Right forelimb (tissue), 1 donor: ENCODE measurements around the gene RFX1.

Source experiments
- DNase-seq: peaks from one replicate; pipeline ENCODE4 v3.0.0-alpha.2; 2018

RFX1 gene

DNA sequence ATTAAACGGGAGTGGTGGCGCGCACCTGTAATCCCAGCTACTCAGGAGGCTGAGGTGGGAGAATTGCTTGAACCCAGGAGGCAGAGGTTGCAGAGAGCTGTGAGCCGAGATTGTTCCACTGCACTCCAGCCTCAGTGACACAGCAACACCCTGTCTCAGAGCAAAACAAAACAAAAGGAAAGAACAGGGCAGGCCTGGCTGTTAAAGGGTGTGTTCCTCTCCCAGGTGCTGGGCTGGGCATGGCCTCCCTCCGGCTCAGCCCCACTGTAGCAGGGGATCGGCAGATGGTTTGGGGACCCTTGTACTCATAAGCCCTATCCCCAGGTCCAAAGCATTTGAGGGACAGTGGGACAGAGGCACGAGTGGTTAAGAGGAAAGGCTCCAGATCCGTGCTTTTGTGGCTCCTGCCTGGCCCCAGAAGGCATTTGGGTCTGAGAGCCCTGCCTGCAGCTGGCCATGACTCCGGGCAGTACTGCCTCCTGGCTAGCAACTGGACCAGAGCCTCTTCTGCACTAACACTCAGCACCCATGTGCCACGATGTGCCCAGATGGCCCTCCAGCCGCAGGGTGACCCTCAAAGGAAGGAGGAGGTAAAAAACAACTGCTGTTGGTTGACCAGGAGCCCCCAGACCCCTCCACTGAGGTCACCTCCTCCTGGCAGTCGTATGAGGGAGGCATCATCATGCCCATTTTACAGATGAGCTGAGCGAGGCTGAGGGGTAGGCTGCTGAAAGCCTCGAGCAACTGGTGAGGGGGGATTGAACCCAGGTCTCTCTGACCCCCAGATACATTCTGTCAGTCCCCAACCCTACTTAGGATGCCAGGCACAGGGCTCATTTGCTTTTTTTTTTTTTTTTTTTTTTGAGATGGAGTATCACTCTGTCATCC, 10.0 kb downstream of the RFX1 start:
- no peak for DNase-seq

DNA sequence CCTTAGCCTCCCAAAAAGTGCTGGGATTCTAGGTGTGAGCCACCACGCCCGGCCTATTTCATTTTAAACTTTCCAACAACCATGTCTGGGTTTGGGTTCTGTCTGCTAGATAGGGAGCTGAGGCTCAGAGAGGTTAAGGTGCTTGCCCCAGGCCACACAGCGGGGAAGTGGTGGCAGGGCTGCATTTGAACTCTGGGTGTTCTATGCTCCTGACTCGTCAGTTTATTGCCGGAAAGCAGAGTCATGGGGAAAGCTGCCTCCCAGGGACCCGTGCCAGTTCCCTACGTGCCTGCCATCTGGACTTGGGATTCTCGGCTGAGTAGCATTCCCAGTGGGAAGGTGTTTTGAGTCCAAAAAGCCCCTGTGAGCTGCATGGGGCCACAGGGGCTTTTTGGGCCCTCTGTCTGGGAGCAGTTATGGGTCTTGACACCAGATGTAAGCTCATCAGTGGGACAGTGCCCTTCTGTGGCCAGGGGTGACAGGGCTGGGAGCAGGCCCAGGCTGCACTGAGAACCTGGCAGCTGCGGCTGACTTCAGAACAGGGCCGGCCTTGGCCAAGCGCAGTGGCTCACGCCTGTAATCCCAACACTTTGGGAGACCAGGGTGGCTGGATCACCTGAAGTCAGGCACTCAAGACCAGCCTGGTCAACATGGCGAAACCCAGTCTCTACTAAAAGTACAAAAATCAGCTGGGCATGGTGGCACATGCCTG, 10.9 kb downstream of the RFX1 start:
- no peak for DNase-seq

DNA sequence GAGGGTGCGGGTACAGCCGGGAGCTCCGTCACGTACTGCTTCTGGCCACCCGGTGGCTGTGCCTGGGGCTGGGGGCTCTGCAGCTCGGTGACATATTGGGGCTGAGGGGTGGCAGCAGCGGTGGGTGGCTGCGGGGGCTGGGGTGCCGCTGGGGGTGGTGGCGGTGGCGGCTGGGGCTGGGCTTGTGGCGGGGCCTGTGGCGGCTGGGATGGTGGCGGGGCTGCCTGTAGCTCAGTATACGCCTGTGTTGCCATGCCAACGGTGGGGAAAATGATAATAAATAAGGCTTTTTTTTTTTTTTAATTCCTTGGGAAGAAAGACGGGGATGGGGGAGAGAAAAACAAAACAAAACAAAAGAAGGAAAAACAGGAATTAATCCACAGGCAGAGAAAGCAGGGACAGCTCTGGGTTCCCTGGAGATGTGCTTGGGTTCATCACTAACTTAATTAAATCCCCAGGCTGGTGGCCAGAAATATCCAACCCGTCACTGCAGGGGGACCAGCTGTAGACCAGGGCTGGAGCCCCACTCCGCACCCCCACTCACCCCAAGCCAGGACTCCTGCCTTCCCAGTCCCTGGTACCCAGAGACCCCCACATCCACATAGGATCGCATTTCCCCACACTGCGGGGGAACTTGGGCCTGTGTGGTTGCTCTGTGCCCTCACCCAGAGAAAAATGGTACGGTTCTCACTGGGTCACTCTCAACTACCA, 12.4 kb downstream of the RFX1 start:
- DNase-seq = no peak

DNA sequence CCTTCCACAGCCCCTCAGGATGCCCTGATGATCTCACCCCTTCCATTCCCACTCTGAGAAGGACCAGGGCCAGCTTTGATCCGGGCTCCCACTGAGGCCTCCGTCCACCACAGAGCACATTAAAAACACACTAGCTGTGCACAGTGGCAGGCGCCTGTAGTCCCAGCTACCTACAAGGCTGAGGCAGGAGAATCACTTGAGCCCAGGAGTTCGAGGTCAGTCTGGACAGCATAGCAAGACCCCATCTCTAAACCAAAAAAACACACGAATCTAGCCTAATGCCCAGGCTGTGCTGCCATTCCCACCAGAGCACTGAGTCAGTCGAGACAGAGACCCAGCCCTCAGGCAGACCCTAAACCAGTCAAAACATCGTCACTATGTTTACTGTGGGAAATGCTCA, 14.1 kb downstream of the RFX1 start:
- no peak for DNase-seq

DNA sequence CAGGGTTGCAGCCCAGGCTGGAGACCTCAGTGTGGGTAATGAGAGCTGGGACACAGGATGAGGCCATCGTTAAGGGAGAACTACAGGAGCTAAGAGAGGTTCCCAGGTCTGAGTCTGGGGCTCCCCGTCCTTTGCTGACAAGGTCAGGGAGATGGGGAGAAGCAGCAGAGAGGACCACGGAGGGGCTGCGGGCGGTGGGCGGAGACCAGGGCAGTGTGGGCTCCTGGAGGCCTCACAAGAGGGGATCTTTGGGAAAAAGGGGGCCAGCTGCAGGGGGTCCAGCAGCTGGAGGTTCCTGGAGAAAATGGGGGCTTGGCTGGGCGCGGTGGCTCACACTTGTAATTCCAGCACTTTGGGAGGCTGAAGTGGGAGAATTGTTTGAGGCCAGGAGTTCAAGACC, 16.0 kb downstream of the RFX1 start:
- no peak for DNase-seq

DNA sequence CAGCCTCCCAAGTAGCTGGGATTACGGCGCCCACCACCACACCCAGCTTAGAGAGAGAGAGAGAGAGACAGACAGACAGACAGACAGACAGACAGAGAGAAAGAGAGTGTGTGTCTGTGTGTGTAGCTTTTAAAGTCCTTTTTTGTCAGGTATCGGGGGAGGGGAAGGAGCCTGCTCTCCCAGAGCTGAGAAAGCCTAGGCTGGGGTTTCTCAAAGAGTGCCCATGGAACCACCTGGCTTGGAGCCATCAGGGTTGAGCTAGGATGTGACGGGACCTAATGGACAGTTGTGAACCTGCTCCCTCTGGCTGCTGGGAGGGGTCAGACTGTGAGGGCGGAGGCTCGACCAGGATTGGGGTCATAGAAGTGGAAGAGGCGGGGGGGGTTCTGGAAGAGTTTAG, 16.6 kb downstream of the RFX1 start:
- DNase-seq = no peak

DNA sequence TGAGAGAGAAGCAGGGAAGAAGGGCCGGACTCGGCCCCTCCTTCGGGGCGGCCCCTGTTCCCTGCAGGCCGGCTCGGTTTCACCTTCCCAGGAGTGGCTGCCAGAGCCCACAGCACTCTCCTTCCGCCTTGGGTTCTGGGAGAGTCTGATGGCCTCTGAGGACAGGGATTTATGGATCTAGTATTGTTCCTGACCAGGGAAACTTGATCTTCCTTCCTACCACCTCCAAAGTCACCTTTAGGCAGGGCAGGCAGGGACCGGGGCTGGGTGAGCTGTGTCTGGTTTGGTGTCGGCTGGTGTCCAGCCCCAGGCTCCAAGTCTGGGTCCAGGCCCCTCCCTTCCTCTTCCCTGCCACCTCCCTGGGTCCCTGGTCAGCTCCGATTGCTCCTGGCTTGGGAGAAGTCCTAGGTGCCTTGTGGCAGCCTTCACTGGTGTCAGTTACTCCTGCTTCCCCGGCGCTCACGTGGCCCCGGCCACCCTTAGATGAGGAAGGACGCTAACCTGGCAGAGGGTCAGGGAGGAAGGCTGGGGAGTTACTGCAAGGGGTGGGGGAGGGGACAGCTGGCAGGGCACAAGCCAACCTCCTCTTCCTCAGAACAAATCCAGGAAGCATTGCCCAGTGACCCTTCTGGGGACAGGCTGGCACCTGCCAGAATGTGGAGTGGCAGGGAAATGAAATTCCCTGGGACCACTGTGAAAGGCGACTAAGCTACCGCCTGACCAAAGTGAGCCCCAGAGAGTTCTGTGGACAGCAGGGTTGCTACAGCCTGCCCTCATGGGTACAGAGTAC, 18.8 kb downstream of the RFX1 start:
- DNase-seq = no peak

DNA sequence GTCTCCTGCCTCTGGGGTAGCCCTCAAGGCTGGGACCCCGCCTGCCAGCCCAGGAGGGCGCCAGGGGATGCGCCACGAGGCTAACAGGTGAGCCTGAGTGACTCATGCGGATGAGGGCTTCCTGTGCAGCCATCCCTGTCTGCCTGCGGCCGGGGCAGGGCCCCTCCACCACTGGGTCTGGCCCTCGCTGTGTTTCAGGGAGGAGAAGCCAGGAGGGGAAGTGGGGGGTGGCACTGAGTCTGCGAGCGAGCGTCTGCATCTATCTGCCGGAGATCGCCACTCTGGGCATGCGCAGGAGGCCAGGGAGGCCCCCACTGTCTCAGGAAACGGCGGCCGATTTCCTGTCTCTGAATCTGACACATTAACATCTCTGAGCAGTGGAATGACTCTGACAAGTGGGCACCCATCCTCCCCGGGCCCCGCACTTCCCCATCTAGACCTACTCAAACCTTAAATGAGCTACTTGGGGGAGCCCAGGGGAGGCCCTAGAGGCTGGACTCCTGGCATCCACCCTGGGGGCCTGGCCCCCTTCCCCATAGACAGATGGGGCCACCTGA, 19.7 kb downstream of the RFX1 start:
- DNase-seq = peak; percentile 89

DNA sequence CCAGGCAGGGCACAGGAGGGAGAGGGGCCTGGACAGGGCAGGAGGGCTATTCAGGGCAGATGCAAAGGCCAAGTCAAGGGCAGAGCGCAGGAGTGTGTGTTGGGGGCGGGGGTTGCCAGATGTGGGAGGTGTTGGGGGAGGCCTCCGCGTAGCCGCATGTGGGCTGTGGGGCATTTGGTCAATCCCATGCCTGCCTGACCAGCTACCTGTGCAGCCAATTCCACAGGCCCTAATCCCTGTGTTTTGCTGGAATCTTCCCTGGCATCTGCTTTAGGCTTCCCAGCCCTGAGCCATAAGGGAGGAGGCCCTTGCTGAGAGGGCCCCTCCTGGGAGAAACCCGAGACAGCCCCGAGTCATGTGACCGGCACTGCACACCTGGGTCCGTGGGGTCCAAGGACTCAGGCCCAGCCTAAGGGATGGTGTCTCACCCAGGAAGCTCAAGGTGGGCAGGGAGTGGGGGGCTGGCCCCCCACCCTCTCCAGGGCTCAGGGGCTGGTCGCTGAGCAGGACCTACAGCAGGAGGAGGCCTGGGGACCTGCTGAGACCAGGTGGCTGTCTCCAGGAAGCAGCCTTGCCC, 20.3 kb downstream of the RFX1 start:
- no peak for DNase-seq

DNA sequence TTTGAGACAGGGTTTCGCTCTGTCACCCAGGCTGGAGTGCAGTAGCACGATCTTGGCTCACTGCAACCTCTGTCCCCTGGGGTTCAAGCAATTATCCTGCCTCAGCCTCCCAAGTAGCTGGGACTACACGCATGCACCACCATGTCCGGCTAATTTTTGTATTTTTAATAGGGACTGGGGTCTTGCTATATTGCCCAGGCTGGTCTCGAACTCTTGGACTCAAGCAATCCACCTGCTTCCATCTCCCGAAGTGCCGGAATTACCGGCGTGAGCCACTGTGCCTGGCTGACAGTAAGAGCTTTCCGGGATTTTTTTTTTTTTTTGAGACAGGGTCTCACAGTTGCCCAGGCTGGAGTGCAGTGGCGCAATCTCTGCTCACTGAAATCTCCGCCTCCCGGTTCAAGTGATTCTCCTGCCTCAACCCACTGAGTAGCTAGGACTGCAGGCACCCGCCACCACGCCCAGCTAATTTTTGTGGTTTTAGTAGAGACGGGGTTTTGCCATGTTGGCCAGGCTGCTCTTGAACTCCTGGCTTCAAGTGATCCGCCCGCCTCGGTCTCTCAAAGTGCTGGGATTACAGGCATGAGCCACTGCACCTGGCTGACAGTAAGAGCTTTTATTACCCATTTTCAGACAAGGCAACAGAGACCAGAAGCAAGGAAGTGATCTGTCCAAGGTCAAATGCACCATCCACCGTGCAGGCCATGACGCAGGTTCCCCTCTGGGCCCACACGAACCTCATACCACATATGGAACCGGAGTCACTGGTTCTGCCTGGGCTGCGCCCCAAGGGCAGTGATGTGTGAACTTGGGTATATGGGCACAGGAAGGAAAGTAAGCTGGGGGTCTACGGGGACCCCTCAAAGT, 21.0 kb downstream of the RFX1 start:
- no peak for DNase-seq

DNA sequence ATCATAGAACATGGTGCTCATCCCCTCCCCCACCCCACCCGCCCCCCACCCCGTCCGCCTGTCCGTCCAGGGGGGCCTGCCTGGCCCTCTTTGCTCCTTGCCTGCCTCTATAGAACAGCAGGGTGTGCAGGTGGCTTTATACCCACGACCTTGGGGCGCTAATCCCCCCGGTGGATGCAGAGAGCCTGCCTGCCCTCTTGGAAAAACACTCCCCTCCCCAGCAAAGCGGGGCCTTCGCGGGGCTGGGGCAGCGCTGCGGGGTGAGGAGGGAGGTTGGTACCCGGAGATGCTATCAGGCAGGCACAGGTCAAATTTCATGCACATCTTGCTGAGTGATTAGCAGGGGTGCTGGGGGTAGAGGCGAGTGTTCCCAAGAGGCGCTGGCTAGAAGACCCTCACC, 21.9 kb downstream of the RFX1 start:
- DNase-seq = no peak

DNA sequence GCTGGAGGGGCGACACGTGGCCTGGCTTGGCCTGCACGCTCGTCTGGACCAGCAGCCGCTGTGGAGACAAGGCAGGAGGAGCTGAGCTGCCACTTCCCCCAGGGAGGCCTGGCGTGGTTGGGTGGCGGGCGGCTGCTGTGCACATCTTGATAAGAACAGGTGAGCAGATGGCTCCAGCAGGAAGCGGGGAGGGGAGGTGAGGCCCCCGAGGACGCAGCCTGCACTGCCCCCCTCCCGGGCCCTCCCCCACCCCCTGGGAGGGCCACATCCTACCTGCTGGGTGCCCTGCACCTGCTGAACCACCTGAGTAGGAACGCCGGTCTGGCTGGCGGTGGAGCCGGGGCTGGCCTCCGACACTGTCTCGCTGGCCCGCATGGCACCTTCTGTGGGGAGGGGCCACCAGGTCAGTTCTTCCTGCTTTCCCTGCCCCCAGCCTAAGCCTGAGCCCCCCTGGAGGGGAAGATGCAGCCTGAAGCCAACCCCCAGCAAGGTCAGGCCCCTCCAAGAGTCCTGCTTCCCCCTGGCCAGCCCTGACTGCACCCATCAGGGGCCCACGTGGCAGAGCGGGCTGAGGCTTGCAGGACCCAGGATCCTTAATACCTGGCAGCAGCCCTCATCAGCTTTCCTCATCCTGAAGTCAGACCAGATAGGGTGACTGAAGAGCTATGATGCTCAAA, 22.8 kb downstream of the RFX1 start:
- DNase-seq = no peak

DNA sequence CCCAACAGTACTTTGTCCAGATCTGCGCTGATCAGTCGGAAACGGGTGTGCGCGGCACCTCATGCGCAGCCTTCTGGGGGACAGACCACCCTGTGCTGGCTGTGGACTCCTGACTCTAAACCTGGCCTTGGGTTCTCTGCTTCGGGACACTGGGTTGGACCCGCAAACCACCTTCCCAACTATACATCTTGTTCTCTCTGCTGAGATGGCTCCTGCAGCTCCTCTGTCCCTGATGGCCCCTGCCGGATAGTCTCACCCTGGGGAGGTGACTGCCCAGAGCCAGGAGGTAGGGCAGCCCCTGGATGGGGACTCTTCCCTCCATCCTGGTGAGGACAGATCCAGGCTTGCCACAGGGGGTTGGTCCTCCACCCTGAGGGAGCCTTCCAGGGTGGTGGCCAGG, 23.3 kb downstream of the RFX1 start:
- no peak for DNase-seq

DNA sequence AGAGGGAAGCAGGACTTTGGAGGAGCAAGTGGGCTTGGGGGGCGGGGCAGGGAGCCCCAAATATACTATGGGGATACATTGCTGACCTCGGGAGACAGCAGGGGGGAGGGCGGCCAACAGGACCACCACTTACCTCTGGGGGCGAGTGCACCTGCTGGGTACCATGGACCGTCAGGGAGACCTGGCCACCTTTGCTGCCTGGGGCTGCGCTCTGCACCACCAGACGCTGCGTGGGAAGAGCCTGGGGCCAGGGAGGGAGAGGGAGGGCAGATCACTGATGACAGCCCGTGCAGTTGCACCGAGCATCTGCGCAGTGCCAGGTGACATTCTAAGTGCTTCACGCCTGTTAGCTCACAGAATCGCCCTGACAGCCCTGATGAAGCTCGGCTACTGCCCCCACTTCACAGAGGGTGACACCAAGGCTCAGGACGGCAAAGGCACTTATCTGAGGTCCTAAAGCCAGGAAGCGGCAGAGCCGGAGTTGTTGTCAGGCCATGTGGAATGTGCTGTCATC, 24.1 kb downstream of the RFX1 start:
- DNase-seq = no peak

DNA sequence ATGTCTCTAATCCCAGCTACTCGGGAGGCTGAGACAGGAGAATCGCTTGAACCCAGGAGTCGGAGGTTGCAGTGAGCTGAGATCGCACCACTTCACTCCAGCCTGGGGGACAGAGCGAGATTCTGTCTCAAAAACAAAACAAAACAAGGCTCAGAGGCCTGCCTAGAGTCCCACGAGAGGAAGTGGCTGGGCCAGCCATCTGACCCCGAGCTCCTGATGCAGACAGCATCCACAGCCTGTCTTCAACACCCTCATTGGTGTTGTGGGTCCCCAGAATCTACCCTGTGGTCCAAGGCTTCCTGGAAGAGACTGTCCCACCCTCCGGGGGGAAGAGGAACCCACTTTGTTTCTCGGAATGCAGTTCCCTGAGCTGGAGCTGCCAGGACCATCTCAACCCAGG, 24.7 kb downstream of the RFX1 start:
- no peak for DNase-seq

DNA sequence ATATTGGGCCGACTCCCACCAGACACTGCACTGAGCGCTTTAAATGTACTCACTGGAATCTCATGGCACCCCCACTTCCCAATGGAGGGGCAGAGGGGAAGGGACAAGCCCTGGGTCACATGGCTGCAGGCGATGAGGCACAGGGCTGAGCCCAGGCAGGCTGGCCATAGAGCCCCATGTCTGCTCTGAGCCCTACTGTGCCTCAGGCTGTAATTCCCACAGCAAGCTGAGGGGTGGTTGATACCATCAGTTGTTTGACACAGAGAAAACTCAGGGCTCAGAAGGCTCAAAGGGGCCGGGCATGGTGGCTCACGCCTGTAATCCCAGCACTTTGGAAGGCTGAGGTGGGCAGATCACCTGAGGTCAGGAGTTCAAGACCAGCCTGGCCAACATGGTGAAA, 25.1 kb downstream of the RFX1 start:
- no peak for DNase-seq

DNA sequence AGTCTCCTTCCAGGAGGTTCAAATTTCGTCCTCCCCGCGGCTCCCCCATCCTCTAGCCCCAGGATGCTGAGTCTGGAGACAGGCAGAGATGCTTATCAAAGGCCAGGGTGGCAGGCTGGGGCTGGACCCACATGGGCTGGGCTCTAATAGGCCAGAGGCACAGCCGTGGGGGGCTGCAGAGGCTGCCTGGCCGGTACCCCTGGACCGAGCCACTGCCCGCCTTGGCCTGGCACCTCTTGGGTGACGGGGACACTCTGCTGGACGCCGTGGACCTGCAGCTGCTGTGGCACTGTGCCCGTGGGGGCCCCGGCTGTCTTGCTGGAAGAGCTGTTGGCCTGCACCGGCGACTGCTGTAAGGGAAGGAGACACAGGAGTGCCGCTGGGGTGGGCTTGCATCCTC, 25.8 kb downstream of the RFX1 start:
- no peak for DNase-seq

DNA sequence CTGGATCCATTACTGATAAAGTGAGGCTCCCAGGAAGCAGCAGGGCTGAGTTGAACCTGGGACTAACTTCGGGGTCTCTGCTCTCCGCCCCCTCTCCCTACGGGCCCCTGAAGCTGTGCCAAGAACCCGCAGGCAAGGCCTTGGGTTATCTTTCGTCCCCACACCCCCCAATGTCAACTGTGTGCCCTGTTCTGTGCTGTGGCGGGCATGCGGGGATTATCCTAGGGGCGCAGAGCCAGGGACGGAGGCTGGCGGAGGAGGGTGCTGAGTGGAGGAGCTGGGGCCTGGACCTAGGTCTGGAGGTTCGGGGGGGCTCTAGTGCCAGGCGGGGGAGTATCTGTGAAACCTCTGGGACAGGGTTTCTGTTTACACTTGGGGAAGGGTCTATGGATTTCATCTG, 26.4 kb downstream of the RFX1 start:
- no peak for DNase-seq

DNA sequence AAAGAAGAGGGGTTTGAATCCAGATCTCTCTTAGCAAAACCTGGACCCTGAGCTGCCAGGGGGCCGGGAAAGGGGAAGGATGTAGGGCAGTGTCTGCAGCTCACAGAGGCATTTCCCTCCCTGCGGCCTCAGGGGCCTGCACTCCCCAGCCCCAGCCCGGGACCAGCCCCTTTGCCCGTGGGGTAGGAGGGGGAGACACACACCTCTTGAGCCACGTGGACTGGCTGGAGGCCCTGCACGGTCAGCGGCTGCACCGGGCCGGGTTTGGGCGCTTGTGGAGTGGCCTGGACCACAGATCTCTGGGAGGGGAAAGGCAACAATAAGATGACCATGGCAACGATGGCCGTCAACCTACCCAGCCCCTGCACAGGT, 26.9 kb downstream of the RFX1 start:
- no peak for DNase-seq
